Activated CD4-positive, alpha-beta T cell treated with anti-CD3 and anti-CD28 coated beads, Interleukin-2, amount 50 U/mL, for 48 hours (primary cell): ENCODE results near the gene NPPA.

Source experiments
- DNase-seq, 2 experiments: peaks; one replicate each; pipeline ENCODE4 v3.0.0-alpha.2; 2020

NPPA gene

DNA sequence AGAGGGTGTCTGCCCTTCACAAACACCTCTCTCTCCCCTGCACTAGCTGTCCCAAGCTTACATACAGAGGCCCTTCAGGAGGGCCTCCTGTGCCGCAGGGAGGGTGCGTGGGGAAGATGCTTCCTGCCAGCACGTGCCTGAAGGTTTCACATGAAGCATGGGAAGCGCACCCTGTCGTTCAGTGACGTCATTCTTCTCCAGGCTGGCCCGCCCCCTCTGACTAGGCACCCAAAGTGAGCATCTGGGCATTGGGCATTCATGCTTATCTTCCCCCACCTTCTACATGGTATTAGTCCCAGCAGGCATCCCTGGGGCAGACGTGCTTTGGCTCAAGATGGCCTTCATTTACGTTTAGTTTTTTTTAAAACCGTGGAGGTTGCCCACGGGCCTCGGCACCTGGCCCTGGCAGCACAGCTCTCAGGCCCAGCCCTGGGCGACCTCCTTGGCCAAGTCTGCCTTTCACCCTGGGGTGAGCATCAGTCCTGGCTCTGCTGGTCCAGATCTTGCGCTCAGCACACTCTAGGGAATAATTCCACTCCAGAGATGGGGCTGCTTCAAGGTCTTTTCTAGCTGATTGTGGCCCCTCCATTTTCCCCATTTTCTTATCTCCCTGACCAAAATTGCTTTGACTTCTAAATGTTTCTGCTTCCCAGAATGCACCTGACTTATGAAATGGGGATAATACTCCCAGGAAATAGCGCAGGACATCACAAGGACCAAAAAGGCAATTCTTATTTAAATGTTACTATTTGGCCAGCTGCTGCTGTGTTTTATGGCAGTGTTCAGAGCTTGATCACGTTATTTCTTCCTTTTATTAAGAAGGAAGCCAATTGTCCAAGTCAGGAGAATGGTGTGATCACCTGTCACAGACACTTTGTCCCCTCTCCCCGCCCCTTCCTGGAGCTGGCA, 6.1 kb downstream of the NPPA start:
- no peak for DNase-seq

DNA sequence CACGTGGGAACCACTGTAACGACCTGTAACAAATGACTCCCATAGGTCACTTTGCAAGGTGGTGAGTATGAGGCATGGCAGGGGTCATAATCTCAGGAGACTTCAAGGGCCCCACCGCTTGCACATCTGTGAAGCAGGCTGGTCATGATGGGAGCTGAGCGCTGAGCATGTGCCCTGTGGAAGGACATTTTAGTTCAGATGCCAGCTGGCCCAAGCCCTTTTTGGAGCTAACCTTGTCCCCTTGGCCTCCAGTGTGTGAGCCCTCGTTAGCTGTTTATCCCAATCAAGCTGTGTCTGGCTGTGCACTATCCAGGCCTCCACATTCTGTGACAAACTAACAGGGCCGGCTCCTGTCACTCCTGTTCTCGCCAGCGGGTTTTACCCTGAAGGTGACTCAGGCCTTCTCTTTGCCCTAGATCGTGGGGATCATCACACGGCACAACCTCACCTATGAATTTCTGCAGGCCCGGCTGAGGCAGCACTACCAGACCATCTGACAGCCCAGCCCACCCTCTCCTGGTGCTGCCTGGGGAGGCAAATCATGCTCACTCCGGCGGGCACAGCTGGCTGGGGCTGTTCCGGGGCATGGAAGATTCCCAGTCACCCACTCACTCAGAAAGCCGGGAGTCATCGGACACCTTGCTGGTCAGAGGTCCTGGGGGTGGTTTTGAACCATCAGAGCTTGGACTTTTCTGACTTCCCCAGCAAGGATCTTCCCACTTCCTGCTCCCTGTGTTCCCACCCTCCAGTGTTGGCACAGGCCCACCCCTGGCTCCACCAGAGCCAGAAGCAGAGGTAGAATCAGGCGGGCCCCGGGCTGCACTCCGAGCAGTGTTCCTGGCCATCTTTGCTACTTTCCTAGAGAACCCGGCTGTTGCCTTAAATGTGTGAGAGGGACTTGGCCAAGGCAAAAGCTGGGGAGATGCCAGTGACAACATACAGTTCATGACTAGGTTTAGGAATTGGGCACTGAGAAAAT, 7.6 kb downstream of the NPPA start:
- no peak for DNase-seq

DNA sequence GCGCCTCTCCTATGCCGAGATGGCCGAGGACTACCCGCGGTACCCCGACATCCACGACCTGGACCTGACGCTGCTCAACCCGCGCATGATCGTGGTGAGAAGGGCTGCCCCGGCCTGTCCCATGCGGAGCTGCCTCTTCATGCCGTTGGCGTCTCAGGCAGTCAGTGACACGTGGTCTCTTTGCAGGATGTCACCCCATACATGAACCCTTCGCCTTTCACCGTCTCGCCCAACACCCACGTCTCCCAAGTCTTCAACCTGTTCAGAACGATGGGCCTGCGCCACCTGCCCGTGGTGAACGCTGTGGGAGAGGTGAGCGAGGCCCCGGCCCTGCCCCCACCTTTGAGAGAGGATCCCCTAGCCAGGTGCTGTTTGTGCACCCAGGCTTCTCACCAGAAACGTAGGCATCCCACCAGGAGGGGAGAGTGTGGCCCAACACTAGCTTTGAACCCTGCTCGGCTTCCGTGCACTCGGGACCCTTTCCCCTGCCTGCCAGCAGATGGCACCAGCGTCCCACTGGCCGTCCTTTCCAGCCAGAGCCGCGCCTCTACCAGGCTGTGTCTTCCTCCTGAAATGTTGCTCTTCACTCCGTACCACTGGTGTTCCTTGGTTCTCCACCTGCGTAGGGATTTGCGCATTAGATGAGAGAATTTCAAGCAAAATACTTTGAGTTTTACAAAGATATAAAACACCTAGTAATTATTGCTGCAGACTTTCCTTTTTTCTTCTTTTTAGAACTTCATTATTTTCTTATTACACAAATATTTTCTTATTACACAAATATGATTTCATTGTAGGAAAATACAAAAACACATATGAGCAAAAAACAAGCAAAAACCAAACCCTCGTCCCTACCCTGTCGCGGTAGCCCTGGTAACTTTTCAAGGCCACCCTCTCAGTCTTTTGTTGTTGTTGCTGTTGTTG, 9.0 kb downstream of the NPPA start:
- DNase-seq = peak; percentile 74 to 78

DNA sequence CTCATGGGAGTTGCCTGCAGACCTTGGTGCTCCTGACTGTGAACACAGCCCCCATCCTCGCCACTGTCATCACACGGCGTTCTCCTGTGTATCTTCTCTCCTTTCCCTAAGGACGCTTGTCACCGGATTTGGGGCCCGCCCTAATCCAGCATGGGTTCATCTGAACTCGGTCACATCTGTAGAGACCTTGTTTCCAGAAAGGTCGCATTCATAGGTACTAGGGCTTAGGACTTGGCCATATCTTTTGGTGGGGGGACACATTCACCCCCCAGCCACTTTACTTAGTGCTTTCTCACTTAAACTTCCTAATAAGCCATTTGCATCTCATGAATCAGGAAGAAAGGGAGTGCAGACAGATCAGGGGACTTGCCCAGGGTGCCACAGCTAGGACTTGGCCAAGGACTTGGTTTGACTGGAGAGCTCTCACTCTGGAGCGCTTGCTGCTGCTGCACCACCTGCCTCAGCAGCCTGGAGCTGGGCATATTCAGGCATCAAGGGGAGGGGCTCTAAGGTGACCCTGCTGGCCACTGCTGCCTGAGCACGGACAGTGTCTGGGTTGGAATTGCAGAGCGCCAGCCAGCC, 9.7 kb downstream of the NPPA start:
- no peak for DNase-seq

DNA sequence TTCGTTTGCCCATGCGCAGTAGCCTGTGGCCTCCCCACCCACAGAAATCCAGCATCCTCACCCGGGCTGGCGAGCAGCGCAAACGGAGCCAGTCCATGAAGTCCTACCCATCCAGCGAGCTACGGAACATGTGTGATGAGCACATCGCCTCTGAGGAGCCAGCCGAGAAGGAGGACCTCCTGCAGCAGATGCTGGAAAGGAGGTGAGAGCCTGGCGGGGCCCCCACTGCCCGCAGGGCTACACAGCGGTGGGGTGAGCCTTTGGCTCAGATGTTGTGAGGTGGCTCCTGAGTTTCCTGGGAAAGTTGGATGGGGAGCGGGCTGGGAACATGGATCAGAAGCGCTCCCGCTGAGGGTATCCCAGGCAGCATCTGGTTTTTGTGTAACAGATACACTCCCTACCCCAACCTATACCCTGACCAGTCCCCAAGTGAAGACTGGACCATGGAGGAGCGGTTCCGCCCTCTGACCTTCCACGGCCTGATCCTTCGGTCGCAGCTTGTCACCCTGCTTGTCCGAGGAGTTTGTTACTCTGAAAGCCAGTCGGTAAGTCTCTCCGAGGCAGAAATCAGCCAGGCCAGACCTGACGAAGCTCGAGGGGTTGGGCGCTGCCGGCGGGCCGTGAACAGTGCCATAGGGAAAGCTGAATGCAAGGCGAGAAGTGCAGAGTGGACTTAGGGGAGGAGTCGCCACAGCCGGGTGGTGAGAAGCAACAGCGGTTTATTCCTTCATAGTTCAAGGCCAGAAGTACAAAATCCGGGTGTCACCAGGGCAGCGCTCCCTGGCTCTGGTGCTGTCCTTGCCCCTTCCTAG, 10.4 kb downstream of the NPPA start:
- no peak for DNase-seq

DNA sequence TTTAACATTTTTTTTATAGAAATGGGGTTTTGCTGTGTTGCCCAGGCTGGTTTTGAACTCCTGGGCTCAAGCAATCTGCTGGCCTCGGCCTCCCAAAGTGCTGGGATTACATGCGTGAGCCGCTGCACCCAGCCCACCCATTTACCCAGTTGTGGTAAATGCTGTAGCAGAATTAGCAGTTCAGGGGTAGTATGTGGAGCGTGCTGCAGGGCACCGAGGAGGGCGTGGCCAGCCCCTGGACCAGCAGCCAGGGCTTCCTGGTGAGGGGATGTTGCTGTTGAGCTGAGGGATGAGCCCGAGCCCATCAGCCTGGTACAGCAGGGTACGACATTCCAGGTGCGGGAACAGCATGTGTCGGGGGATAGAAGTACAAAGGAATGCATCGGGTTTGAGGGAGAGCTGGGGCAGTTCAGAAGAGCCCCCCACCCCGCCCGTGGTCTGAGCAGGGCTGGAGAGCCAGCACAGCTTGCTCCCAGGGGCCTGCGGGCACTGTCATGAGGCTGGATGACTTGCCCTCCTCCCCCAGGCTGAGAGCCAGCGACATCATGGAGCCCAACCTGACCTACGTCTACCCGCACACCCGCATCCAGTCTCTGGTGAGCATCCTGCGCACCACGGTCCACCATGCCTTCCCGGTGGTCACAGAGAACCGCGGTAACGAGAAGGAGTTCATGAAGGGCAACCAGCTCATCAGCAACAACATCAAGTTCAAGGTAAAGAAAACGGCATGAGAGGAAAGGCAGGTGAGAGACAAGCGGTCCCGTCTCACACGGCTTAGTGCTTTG, 11.9 kb downstream of the NPPA start:
- no peak for DNase-seq

DNA sequence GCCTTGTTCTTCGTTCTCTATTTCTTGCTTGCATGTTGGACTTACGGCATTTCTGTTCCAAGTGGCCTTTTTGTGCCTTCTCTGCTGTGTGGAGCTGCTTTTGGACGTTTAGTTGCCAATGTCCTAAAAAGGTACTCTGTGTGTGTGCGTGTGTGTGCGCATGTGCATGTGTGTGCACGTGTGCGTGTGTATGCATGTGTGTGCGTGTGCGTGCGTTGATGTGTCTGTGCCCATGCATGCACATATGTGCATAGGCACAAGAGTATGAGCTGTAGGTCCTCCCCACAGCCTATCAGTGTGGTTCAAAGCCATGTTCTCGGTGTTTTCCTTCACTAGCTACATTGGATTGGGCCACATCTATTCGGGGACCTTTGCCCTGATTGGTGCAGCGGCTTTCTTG, 13.7 kb downstream of the NPPA start:
- DNase-seq = no peak

DNA sequence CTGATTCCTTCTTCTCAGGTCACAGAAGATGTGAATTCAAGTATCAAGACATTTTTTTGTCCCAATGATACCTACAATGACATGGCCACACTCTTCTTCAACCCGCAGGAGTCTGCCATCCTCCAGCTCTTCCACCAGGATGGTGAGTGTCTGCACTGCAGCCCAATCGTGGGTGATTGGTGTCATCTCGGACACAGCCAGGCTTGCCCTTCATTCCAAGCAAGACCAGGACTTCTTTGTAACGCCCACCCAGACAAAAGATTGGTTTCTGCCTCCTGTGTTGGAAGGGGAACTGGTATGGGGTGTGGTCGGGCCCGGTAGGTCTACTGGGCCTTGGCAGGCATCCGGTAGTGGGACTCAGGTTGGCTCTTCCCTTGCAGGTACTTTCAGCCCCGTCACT, 14.1 kb downstream of the NPPA start:
- DNase-seq = no peak

DNA sequence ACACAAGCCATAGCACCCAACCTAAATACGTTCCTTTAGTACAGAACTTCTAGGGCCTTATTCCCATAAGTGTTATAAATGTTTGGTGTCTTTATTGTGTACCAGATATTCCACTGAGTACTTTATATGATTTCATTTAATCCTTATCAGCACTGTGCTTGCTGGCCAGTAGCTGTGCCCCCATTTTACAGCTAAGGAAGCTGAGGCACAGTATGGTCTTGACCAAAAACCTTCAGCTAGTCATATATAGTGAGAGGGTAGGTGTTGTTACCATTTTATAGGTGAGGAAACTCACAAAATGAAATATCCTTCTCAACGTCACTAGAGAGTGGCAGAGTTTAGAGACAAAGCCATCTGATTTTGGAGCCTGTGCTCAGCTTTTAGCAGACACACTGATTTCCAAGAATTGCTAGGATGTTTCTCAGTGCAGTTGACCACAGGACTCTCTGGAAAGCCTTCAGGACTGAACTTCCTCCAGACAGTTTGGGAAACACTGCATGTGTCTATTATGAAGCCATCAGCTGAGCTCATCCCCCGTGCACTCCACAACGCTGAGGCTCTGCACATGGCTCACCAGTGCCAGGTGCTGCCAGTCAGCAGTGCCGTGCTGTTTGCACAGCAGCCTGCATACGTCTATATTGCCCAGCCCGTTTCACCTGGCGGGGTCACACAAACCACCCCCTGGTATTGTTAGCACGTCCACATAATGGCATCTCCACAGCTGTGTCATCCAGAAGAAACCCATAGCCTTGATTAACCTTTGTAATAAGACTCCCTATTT, 15.4 kb downstream of the NPPA start:
- DNase-seq = no peak

DNA sequence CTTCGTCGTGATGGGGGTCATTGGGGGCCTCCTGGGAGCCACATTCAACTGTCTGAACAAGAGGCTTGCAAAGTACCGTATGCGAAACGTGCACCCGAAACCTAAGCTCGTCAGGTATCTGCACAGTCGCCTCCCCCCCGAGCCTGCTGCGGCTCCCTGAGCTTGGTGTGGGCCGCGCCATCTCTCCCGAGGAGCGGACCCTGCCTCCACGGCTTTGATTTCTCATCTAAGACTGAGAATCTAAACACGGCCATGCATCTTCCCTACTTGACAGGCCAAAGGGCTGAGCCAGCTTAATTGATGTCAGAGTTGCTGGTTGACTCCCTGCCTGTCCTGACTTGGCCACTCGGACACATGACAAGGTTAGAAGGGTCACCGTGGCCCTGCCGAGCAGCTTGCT, 19.1 kb downstream of the NPPA start:
- no peak for DNase-seq

DNA sequence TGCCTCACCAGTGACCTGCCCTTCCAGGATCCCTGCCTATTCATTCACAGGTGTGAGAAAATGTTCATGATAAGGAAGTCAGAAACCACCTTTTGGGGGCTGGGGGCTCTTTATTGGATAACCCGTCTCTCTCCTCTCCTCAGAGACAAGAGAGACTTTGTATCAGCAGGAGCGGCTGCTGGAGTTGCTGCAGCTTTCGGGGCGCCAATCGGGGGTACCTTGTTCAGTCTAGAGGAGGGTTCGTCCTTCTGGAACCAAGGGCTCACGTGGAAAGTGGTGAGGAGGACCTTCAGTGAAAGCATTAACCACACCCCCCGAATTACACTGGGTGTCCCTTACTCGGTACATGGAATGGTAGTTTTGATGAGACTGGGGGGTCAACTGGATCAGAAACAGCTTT, 20.6 kb downstream of the NPPA start:
- no peak for DNase-seq

DNA sequence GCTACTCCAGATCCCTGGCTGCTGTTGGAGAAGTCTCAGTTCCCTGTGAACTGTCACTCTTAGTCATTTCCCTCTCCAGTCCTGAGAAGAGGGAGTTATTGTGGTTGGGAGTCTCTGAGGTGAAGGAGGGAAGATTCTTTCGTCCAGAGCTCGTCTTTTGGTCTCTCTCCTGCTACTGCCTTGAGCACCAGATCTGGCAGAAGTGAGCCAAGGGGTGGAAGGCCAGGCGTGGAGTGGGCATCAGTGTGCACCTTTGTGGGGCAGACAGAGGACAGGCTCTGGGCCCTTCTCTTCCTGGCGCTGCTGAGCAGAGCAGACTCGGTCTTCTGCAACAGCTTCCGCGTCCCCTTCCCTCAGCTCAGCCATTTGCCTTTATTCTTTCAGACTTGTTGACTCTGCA, 22.5 kb downstream of the NPPA start:
- no peak for DNase-seq

DNA sequence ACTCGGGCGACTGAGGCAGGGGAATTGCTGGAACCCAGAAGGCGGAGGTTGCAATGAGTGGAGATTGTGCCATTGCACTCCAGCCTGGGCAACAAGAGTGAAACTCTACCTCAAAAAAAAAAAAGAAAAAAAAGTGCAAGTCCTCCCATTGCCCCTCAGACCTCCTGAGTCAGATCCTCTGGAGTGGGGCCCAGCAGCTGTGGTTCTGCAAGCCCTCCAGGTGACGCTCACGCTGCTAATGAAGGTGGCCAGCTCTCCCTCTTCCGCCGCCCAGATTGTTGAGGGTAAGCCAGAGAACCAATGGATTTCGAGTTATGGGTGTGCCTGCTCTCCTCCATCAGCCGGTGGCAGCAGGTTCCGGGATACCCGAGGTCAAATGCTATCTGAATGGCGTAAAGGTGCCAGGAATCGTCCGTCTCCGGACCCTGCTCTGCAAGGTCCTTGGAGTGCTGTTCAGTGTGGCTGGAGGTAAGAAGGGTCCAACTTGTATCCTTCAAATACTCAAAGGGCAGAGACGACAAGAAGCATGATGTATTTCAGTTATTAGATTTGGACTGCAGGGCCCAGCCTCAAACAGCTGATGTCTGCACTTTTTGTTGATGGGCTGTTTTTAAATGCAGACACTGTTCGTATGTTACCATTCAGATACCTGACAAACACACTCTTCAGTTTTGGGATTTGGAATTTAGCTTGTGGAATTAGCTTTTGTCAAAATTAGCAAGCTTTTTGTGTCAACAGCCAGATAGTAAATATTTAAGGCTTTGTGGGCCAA, 24.0 kb downstream of the NPPA start:
- no peak for DNase-seq

DNA sequence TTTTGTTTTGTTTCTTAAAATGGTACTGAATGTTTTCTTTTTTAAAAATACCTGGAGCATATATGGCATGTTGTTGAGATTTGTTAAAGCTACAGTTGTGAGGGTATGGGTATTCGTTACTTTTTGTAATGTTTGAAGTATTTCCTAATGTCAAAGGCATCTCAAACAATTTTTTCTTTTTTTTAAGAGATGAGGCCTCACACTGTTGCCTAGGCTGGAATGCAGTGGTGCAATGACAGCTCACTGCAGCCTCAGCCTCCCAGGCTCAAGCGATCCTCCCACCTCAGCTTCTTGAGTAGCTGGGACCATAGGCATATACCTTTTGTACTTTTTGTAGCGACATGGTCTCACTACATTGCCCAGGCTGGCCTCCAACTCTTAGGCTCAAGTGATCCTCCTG, 25.5 kb downstream of the NPPA start:
- DNase-seq = no peak

DNA sequence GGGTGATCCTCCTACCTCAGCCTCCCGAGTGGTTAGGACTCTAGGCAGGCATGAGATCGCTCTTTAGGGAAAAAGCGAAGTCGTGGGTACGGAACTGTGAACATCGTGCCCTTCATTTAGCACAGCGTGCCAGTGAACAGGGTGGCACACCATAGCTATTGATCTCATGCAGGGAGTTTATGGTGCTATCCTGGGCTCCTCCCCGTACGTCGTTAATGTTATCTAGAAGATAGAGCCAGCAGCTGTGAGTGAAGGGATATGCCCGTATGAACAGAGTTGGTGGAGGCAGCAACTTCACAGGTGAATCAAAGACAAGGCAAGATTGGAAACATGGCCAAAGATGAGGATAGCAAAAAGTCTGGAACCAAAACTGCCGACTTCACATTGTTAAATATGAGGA, 30.4 kb downstream of the NPPA start:
- DNase-seq = no peak

DNA sequence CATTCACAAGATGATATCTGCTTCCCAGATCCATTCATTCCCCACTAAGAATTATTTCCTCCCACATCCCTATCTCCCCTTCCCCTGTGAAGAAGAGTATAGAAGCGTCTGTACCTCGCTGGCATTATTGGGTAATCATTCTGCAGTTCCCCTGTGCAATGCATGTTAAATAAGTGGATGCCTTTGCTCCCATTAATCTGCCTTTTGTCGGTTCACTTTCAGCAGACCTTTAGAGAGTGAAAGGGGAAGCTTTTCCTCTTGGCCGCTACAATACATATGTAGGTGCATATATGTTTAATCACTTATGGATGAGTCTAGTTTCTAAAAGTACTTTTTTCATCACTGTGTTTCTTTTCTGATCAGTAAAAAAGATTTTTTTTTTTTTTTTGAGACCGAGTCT, 34.6 kb downstream of the NPPA start:
- DNase-seq = no peak

DNA sequence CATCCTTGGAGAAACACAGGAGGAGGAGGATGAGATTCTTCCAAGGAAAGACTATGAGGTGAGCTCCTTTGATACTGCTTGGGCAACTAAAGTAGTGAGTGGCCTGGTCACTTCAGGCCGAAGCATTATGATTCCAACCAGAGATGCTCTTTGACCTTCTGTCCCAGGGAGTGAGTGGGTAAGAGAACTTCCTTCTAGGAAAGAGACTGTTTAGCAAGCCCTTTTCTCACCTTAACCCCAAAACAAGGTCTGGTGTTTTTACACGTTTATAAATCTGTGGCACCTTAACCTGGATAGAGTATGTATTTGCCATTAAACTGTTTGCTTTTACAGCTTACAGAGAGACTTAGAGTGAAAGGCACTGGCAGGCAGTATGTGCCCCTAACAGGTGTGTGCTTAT, 40.5 kb downstream of the NPPA start:
- no peak for DNase-seq

DNA sequence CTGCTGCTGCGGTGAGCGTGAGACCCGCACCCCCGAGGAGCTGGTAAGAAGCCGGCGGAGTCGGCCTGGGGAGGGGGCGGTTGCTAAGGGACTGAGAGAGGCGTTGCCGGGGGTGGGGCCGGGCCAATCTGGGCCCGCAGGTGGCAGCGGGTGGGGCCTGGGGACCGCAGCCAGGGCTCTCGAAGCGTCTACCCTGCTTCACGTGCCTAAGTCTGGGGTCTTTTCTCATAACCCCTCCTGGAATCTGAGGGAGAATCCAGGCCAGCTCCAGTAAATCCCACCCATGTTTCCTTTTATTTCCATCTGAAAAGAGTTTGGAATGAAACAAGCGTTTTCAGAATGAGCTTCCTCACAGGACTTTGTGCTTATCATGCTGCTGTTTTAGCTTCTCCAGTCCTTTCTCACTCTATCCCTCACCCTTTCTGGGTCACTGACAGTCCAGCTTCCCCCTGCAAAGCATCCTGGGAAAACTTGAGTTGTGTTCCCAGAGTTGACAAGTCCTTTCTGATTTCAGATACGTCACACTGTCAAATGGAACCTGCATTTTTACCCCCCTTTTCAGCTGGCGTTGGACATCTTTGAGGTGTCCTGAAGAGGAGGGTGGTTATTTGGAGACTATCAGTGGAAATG, 41.2 kb downstream of the NPPA start:
- peak in 1 of 2 experiments; percentile 8 for DNase-seq
